Karpas-422 (cell line): ENCODE results near the gene RAVER2. TPM values are rescaled to one million over a fixed set of nuclear protein-coding genes. Genes with fewer than 3 reads are reported as not detected.

Experiments
- DNase-seq: peaks from one replicate; pipeline ENCODE4 v3.0.0-alpha.2; 2015
- H2AFZ ChIP-seq: fragments of 200-600 bp; sonication (generic); 2 replicates; pipeline ENCODE4 v1.6.1; 2014; ENCODE audit warnings: antibody characterized with exemption, low read length, mixed read lengths
- H3K27ac ChIP-seq: fragments of 200-600 bp; sonication (generic); 2 replicates; pipeline ENCODE4 v1.5.1; 2014; ENCODE audit warnings: mild to moderate bottlenecking, low read length, moderate library complexity
- H3K27me3 ChIP-seq: fragments of 200-600 bp; sonication (generic); 2 replicates; pipeline ENCODE4 v1.6.1; 2014; ENCODE audit warnings: low read length, mixed read lengths
- H3K36me3 ChIP-seq: fragments of 200-600 bp; sonication (generic); 2 replicates; pipeline ENCODE4 v1.6.1; 2014; ENCODE audit warnings: low read length, mixed read lengths; ENCODE audit not compliant: insufficient read depth
- H3K4me1 ChIP-seq: fragments of 200-600 bp; sonication (generic); 2 replicates; pipeline ENCODE4 v1.6.1; 2014; ENCODE audit warnings: mild to moderate bottlenecking, low read length, mixed read lengths
- H3K4me2 ChIP-seq: fragments of 200-600 bp; sonication (generic); 2 replicates; pipeline ENCODE4 v1.6.1; 2014; ENCODE audit warnings: low read length, low read depth, mild to moderate bottlenecking; ENCODE audit not compliant: poor library complexity, severe bottlenecking
- H3K4me3 ChIP-seq: fragments of 200-600 bp; sonication (generic); 2 replicates; pipeline ENCODE4 v1.5.1; 2014; ENCODE audit warnings: mild to moderate bottlenecking, antibody characterized with exemption, low read length, mixed read lengths
- H3K79me2 ChIP-seq: fragments of 200-600 bp; sonication (generic); 2 replicates; pipeline ENCODE4 v1.6.1; 2014; ENCODE audit warnings: mild to moderate bottlenecking, low read length, mixed read lengths
- H3K9ac ChIP-seq: fragments of 200-600 bp; sonication (generic); 2 replicates; pipeline ENCODE4 v1.6.0; 2014; ENCODE audit warnings: low read length
- H3K9me2 ChIP-seq: fragments of 200-600 bp; sonication (generic), shearing (Covaris generic); replicated peaks from 2 replicates; pipeline ENCODE4 v1.6.0; 2014; ENCODE audit warnings: mild to moderate bottlenecking, low read length, moderate library complexity; ENCODE audit not compliant: insufficient read depth
- H3K9me3 ChIP-seq: fragments of 300-700, 200-600 bp; sonication (generic); 2 replicates; pipeline ENCODE4 v1.6.1; 2014; ENCODE audit warnings: low read length, mixed read lengths
- H4K20me1 ChIP-seq: fragments of 200-600 bp; sonication (generic); 2 replicates; pipeline ENCODE4 v1.6.1; 2014; ENCODE audit warnings: mild to moderate bottlenecking, antibody characterized with exemption, low read length, low read depth; ENCODE audit not compliant: insufficient read depth
- total RNA-seq: library from RNA; depleted of rRNA; stranded (reverse); fragments of >200 nt; shearing (Covaris generic); gene quantifications from 2 replicates; pipeline ENCODE4 v1.2.3, GENCODE V29; 2014; ENCODE audit warnings: low replicate concordance

Gene RAVER2
- total RNA-seq, 1 experiment from 2014 or later, result not detected

GRCh38 chr1:64855557-64855956 is 110.7 kb downstream of the RAVER2 start:
- Histone ChIP-seq H3K9me2 (no peaks in the 10 kb centered on the region), H2AFZ (no peak overlapping the region), H3K27me3 (no peaks in the 10 kb centered on the region), H3K4me2 (no peak overlapping the region), H3K36me3 (no peaks in the 10 kb centered on the region), H3K9me3 (no peaks in the 10 kb centered on the region), H4K20me1 (no peaks in the 10 kb centered on the region), H3K4me3 (no peak overlapping the region), H3K27ac (no peak overlapping the region), H3K4me1 (no peaks in the 10 kb centered on the region), H3K79me2 (no peaks in the 10 kb centered on the region), H3K9ac (no peak overlapping the region)
- DNase-seq, result no peak

- Histone ChIP-seq H3K27ac (no peak overlapping the region), H3K4me3 (no peak overlapping the region), H3K4me2 (no peak overlapping the region), H3K9ac (no peak overlapping the region), H3K27me3 (no peaks in the 10 kb centered on the region), H3K9me3 (no peaks in the 10 kb centered on the region), H3K9me2 (no peaks in the 10 kb centered on the region), H2AFZ (no peak overlapping the region), H3K4me1 (no peaks in the 10 kb centered on the region), H3K36me3 (no peaks in the 10 kb centered on the region), H3K79me2 (no peaks in the 10 kb centered on the region), H4K20me1 (no peaks in the 10 kb centered on the region)
- no peak for DNase-seq
Observed at GRCh38 chr1:64856553-64856952, 111.7 kb downstream of the RAVER2 start.

- no peak overlapping the region for H3K4me3 ChIP-seq
- no peak overlapping the region for H2AFZ ChIP-seq
- H3K9ac ChIP-seq, result no peak overlapping the region
- H3K4me1 ChIP-seq, result no peaks in the 10 kb centered on the region
- no peaks in the 10 kb centered on the region for H3K36me3 ChIP-seq
- no peaks in the 10 kb centered on the region for H3K27me3 ChIP-seq
- H3K27ac ChIP-seq, result no peak overlapping the region
- H3K9me3 ChIP-seq, result no peaks in the 10 kb centered on the region
- H3K79me2 ChIP-seq, result no peaks in the 10 kb centered on the region
- no peaks in the 10 kb centered on the region for H3K9me2 ChIP-seq
- no peaks in the 10 kb centered on the region for H4K20me1 ChIP-seq
- no peak overlapping the region for H3K4me2 ChIP-seq
- DNase-seq, result no peak
Observed at GRCh38 chr1:64857347-64857746, 112.5 kb downstream of the RAVER2 start.

GRCh38 chr1:64861611-64862010 is 116.7 kb downstream of the RAVER2 start:
- no peak overlapping the region for H3K4me3 ChIP-seq
- H3K27ac ChIP-seq, result no peak overlapping the region
- DNase-seq, result no peak
- H4K20me1 ChIP-seq, result no peaks in the 10 kb centered on the region
- H3K27me3 ChIP-seq, result no peaks in the 10 kb centered on the region
- H3K9me2 ChIP-seq, result no peaks in the 10 kb centered on the region
- no peak overlapping the region for H2AFZ ChIP-seq
- no peaks in the 10 kb centered on the region for H3K9me3 ChIP-seq
- peaks cover 15% of the 10 kb centered on the region for H3K4me1 ChIP-seq
- no peaks in the 10 kb centered on the region for H3K79me2 ChIP-seq
- H3K36me3 ChIP-seq, result no peaks in the 10 kb centered on the region
- H3K4me2 ChIP-seq, result no peak overlapping the region
- no peak overlapping the region for H3K9ac ChIP-seq

GRCh38 chr1:64864018-64864940 is 119.4 kb downstream of the RAVER2 start:
- Histone ChIP-seq H3K4me2 (peak overlapping the region; percentile 11), H3K79me2 (no peaks in the 10 kb centered on the region), H2AFZ (peak overlapping the region; percentile 13; the same call in 1 of the 2 replicates), H3K27ac (peak overlapping the region; percentile 27), H3K9ac (no peak overlapping the region), H3K4me3 (no peak overlapping the region), H3K9me2 (no peaks in the 10 kb centered on the region), H3K27me3 (no peaks in the 10 kb centered on the region), H4K20me1 (no peaks in the 10 kb centered on the region), H3K36me3 (no peaks in the 10 kb centered on the region), H3K4me1 (peaks cover 15% of the 10 kb centered on the region), H3K9me3 (no peaks in the 10 kb centered on the region)
- peak; percentile 90 for DNase-seq

- no peak overlapping the region for H3K27ac ChIP-seq
- H3K4me1 ChIP-seq, result peaks cover 15% of the 10 kb centered on the region
Observed at GRCh38 chr1:64865105-64865757, 120.4 kb downstream of the RAVER2 start.

GRCh38 chr1:64866689-64867088 is 121.8 kb downstream of the RAVER2 start:
- H3K27me3 ChIP-seq, result no peaks in the 10 kb centered on the region
- no peak overlapping the region for H3K27ac ChIP-seq
- H3K4me2 ChIP-seq, result no peak overlapping the region
- no peak overlapping the region for H3K9ac ChIP-seq
- H3K79me2 ChIP-seq, result no peaks in the 10 kb centered on the region
- no peaks in the 10 kb centered on the region for H3K36me3 ChIP-seq
- no peak for DNase-seq
- peaks cover 15% of the 10 kb centered on the region for H3K4me1 ChIP-seq
- no peaks in the 10 kb centered on the region for H3K9me3 ChIP-seq
- no peaks in the 10 kb centered on the region for H3K9me2 ChIP-seq
- H2AFZ ChIP-seq, result no peak overlapping the region
- no peak overlapping the region for H3K4me3 ChIP-seq
- H4K20me1 ChIP-seq, result no peaks in the 10 kb centered on the region

More at GRCh38 chr1:64865105-64865757, 120.4 kb downstream of the RAVER2 start:
- H3K9me2 ChIP-seq, result no peaks in the 10 kb centered on the region
- no peaks in the 10 kb centered on the region for H3K9me3 ChIP-seq
- peak overlapping the region; percentile 11 for H3K4me2 ChIP-seq
- H3K9ac ChIP-seq, result no peak overlapping the region
- DNase-seq, result no peak
- no peaks in the 10 kb centered on the region for H4K20me1 ChIP-seq
- no peaks in the 10 kb centered on the region for H3K79me2 ChIP-seq
- no peak overlapping the region for H3K4me3 ChIP-seq
- no peaks in the 10 kb centered on the region for H3K36me3 ChIP-seq
- no peak overlapping the region for H2AFZ ChIP-seq
- H3K27me3 ChIP-seq, result no peaks in the 10 kb centered on the region

- no peak overlapping the region for H3K4me3 ChIP-seq
- no peak overlapping the region for H3K27ac ChIP-seq
- no peaks in the 10 kb centered on the region for H4K20me1 ChIP-seq
- no peak overlapping the region for H2AFZ ChIP-seq
- no peak for DNase-seq
- no peaks in the 10 kb centered on the region for H3K27me3 ChIP-seq
- H3K4me1 ChIP-seq, result peaks cover 15% of the 10 kb centered on the region
- no peak overlapping the region for H3K9ac ChIP-seq
- H3K36me3 ChIP-seq, result no peaks in the 10 kb centered on the region
- H3K9me2 ChIP-seq, result no peaks in the 10 kb centered on the region
- H3K79me2 ChIP-seq, result no peaks in the 10 kb centered on the region
- no peaks in the 10 kb centered on the region for H3K9me3 ChIP-seq
- H3K4me2 ChIP-seq, result no peak overlapping the region
Observed at GRCh38 chr1:64867266-64867665, 122.4 kb downstream of the RAVER2 start.
